Measurements from ENCODE around the gene MAD2L1. TPM values are rescaled to one million over a fixed set of nuclear protein-coding genes. Genes with fewer than 3 reads are reported as not detected.

The MAD2L1 gene
- total and polyA plus RNA-seq, 2 of the 13 experiments (the other 11 are each of a cell fraction or from before 2014, with no cell fraction given) = 40.6 to 109 TPM

DNA sequence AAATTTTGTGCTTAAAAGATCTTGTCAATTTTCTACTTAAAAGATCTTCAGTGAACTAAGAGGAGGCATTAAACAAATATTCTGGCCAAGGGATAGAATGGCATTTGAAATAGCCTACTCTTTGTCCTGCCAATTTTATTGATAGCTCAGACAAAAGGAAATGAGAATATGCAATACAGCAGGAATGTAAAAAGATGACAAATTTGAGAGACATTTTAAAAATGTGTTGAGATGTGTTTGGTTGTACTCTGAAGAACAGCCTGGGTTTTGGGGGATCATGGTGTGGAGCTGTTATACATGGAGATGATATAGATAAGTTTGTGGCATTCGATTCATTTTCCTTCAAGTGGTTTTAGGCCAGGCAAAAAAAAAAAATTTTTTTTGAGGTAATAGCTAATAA lies 11.6 kb upstream of the MAD2L1 start:
- Histone ChIP-seq H3K9ac (ENCODE audit: insufficient read depth, low read depth, low read length) (no peak overlapping the region), H3K4me2 (ENCODE audit: low read depth, low read length) (no peak overlapping the region), H3K9me3 (ENCODE audit: low read length) (no peaks in the 10 kb centered on the region), H3K27ac (ENCODE audit: extremely low read length, insufficient read depth, low read length) (no peak overlapping the region), H3K27me3 (ENCODE audit: control insufficient read depth in 1 of 2, insufficient read depth in 2 of 2, low read length in 2 of 2) (no peaks in the 10 kb centered on the region), H3K79me2 (ENCODE audit: insufficient read depth, low read length) (no peaks in the 10 kb centered on the region), H4K20me1 (ENCODE audit: insufficient read depth, low read length) (no peaks in the 10 kb centered on the region), H2AFZ (ENCODE audit: low read length) (no peak overlapping the region), H3K4me3 (replicated peaks in 1 of 3; ENCODE audit: insufficient read depth in 1 of 3, low read depth in 2 of 3, low read length in 3 of 3) (no peak overlapping the region), H3K4me1 (ENCODE audit: insufficient read depth, low read length) (no peaks in the 10 kb centered on the region), H3K36me3 (replicated peaks in 1 of 2; ENCODE audit: control insufficient read depth in 1 of 2, insufficient read depth in 2 of 2, low read length in 2 of 2) (no peaks in the 10 kb centered on the region)
- DNase-seq (ENCODE audit: low spot score) = no peak
- ChIA-PET CTCF (ENCODE audit: low intra/inter-chr PET ratio, low total read pairs) (no interaction called here), POLR2A (no interaction called here)
- in situ Hi-C loops (cut with HindIII; ENCODE audit: extremely low pct_ligation_motif_present, low pct_unique_long_range_greater_than_20kb) = no loop called here
- no peak for ATAC-seq
- intact Hi-C loops (cut with micrococcal nuclease; ENCODE audit: unreplicated experiment) = no loop called here
- BruUV-seq (replicated peaks) = no TSS peak
- no peak for FAIRE-seq
- WGBS (ENCODE audit: low lambda C conversion rate) = 0% methylated on average over 1 of the region's 1 CpG
- TF ChIP-seq, protein P1, sequence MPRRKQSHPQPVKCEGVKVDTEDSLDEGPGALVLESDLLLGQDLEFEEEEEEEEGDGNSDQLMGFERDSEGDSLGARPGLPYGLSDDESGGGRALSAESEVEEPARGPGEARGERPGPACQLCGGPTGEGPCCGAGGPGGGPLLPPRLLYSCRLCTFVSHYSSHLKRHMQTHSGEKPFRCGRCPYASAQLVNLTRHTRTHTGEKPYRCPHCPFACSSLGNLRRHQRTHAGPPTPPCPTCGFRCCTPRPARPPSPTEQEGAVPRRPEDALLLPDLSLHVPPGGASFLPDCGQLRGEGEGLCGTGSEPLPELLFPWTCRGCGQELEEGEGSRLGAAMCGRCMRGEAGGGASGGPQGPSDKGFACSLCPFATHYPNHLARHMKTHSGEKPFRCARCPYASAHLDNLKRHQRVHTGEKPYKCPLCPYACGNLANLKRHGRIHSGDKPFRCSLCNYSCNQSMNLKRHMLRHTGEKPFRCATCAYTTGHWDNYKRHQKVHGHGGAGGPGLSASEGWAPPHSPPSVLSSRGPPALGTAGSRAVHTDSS (CRISPR knock-in tag; conservative IDR thresholded peaks at IDR 0.05) = no peak
- TF ChIP-seq GABPB1 (CRISPR knock-in tag; IDR thresholded peaks at IDR 0.05) = no peak
- TF ChIP-seq, protein P2, sequence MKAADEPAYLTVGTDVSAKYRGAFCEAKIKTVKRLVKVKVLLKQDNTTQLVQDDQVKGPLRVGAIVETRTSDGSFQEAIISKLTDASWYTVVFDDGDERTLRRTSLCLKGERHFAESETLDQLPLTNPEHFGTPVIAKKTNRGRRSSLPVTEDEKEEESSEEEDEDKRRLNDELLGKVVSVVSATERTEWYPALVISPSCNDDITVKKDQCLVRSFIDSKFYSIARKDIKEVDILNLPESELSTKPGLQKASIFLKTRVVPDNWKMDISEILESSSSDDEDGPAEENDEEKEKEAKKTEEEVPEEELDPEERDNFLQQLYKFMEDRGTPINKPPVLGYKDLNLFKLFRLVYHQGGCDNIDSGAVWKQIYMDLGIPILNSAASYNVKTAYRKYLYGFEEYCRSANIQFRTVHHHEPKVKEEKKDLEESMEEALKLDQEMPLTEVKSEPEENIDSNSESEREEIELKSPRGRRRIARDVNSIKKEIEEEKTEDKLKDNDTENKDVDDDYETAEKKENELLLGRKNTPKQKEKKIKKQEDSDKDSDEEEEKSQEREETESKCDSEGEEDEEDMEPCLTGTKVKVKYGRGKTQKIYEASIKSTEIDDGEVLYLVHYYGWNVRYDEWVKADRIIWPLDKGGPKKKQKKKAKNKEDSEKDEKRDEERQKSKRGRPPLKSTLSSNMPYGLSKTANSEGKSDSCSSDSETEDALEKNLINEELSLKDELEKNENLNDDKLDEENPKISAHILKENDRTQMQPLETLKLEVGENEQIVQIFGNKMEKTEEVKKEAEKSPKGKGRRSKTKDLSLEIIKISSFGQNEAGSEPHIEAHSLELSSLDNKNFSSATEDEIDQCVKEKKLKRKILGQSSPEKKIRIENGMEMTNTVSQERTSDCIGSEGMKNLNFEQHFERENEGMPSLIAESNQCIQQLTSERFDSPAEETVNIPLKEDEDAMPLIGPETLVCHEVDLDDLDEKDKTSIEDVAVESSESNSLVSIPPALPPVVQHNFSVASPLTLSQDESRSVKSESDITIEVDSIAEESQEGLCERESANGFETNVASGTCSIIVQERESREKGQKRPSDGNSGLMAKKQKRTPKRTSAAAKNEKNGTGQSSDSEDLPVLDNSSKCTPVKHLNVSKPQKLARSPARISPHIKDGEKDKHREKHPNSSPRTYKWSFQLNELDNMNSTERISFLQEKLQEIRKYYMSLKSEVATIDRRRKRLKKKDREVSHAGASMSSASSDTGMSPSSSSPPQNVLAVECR (CRISPR knock-in tag; IDR thresholded peaks at IDR 0.05; ENCODE audit: borderline replicate concordance) = no peak
- TF ChIP-seq KAT2B (IDR thresholded peaks at IDR 0.05; ENCODE audit: borderline replicate concordance, low read depth, low read length) = no peak
- no peak for TF ChIP-seq RXRB (CRISPR knock-in tag; IDR thresholded peaks at IDR 0.05; ENCODE audit: borderline replicate concordance)
- TF ChIP-seq PITX1 (CRISPR knock-in tag; IDR thresholded peaks at IDR 0.05) = no peak
- TF ChIP-seq, protein P3, sequence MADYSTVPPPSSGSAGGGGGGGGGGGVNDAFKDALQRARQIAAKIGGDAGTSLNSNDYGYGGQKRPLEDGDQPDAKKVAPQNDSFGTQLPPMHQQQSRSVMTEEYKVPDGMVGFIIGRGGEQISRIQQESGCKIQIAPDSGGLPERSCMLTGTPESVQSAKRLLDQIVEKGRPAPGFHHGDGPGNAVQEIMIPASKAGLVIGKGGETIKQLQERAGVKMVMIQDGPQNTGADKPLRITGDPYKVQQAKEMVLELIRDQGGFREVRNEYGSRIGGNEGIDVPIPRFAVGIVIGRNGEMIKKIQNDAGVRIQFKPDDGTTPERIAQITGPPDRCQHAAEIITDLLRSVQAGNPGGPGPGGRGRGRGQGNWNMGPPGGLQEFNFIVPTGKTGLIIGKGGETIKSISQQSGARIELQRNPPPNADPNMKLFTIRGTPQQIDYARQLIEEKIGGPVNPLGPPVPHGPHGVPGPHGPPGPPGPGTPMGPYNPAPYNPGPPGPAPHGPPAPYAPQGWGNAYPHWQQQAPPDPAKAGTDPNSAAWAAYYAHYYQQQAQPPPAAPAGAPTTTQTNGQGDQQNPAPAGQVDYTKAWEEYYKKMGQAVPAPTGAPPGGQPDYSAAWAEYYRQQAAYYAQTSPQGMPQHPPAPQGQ (CRISPR knock-in tag; IDR thresholded peaks at IDR 0.05; ENCODE audit: borderline replicate concordance) = no peak
- TF ChIP-seq CEBPB (IDR thresholded peaks at IDR 0.05; ENCODE audit: borderline replicate concordance, low read depth, low read length) = no peak
- no peak for TF ChIP-seq FOXJ3 (CRISPR knock-in tag; IDR thresholded peaks at IDR 0.05; ENCODE audit: borderline replicate concordance)
- TF ChIP-seq MTF2 (CRISPR knock-in tag; IDR thresholded peaks at IDR 0.05; ENCODE audit: borderline replicate concordance) = no peak
- TF ChIP-seq, protein P4, sequence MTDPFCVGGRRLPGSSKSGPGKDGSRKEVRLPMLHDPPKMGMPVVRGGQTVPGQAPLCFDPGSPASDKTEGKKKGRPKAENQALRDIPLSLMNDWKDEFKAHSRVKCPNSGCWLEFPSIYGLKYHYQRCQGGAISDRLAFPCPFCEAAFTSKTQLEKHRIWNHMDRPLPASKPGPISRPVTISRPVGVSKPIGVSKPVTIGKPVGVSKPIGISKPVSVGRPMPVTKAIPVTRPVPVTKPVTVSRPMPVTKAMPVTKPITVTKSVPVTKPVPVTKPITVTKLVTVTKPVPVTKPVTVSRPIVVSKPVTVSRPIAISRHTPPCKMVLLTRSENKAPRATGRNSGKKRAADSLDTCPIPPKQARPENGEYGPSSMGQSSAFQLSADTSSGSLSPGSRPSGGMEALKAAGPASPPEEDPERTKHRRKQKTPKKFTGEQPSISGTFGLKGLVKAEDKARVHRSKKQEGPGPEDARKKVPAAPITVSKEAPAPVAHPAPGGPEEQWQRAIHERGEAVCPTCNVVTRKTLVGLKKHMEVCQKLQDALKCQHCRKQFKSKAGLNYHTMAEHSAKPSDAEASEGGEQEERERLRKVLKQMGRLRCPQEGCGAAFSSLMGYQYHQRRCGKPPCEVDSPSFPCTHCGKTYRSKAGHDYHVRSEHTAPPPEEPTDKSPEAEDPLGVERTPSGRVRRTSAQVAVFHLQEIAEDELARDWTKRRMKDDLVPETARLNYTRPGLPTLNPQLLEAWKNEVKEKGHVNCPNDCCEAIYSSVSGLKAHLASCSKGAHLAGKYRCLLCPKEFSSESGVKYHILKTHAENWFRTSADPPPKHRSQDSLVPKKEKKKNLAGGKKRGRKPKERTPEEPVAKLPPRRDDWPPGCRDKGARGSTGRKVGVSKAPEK (CRISPR knock-in tag; IDR thresholded peaks at IDR 0.05; ENCODE audit: borderline replicate concordance) = no peak
